Measurements from ENCODE around the gene APRT. TPM values are rescaled to one million over a fixed set of nuclear protein-coding genes. Genes with fewer than 3 reads are reported as not detected.

APRT gene
- total and polyA plus RNA-seq, 9 donors, result 12.7 to 150 (median 74.1) TPM

DNA sequence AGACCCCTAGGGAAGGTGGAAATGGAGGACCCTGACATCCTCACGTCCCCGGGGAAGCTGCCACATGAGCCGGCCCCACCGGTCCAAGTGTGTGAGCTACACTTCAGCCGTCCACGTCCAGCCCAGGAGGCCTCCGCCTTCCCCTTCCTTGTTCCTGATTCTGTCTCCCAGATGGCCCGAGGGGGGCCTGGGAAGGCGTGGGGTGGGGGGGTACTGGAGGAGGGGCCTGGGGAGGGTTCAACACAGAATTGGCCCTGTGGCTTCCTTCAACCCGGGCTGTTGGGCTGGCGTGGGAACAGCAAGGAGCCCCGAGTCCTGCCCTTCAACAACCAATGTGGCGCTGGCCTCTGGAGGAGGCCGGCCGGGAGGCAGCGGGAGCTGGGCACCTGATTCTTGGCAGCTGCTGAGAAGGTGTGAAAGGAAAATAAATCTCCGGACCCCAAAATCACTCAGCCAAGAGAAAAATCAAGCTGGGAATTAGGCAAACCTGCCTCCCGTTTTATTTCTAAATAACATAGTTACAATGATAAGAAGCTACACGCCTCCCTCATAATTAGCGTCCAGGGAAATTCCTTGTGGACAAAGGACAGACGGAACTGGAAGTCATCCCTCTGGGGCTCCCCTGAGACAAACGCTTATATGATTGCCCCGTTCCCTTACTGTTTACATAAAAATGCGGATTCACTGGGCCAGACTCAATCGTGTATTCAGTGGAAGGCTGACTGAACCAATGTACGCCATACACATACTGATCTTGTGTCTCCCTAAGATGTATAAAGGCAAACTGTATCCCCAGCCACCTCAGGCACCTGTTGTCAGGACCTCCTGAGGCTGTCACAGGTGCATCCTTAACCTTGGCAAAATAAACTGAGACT lies 1.8 kb upstream of the APRT start:
- Histone ChIP-seq H3K27ac (peak overlapping the region in 1 of 2 donors; percentile 93), H3K27me3 (no peaks in the 10 kb centered on the region), H3K9me3 (no peaks in the 10 kb centered on the region), H3K36me3 (no peaks in the 10 kb centered on the region), H3K4me1 (ENCODE audit: insufficient read depth) (peaks cover 7% of the 10 kb centered on the region), H3K4me3 (no peak overlapping the region)
- WGBS, 3 donors, result 30 to 44% (median 41%) methylated on average over 24 to 26 of the region's 26 CpGs
- DNase-seq, result no peak
- intact Hi-C loops (cut with DNase I), result loop anchor here in 2 of 4 donors (2.0 to 5.0 kb wide), 3 partner anchors 43 to 75 kb away; partner anchors contain the start of genes GALNS (in 2 of the 2) and TRAPPC2L (in 2 of the 2)
- TF ChIP-seq EP300 (IDR thresholded peaks at IDR 0.05) (no peak), POLR2A (IDR thresholded peaks at IDR 0.05) (no peak)
- TF ChIP-seq, protein P1, sequence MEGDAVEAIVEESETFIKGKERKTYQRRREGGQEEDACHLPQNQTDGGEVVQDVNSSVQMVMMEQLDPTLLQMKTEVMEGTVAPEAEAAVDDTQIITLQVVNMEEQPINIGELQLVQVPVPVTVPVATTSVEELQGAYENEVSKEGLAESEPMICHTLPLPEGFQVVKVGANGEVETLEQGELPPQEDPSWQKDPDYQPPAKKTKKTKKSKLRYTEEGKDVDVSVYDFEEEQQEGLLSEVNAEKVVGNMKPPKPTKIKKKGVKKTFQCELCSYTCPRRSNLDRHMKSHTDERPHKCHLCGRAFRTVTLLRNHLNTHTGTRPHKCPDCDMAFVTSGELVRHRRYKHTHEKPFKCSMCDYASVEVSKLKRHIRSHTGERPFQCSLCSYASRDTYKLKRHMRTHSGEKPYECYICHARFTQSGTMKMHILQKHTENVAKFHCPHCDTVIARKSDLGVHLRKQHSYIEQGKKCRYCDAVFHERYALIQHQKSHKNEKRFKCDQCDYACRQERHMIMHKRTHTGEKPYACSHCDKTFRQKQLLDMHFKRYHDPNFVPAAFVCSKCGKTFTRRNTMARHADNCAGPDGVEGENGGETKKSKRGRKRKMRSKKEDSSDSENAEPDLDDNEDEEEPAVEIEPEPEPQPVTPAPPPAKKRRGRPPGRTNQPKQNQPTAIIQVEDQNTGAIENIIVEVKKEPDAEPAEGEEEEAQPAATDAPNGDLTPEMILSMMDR (IDR thresholded peaks at IDR 0.05), result no peak

DNA sequence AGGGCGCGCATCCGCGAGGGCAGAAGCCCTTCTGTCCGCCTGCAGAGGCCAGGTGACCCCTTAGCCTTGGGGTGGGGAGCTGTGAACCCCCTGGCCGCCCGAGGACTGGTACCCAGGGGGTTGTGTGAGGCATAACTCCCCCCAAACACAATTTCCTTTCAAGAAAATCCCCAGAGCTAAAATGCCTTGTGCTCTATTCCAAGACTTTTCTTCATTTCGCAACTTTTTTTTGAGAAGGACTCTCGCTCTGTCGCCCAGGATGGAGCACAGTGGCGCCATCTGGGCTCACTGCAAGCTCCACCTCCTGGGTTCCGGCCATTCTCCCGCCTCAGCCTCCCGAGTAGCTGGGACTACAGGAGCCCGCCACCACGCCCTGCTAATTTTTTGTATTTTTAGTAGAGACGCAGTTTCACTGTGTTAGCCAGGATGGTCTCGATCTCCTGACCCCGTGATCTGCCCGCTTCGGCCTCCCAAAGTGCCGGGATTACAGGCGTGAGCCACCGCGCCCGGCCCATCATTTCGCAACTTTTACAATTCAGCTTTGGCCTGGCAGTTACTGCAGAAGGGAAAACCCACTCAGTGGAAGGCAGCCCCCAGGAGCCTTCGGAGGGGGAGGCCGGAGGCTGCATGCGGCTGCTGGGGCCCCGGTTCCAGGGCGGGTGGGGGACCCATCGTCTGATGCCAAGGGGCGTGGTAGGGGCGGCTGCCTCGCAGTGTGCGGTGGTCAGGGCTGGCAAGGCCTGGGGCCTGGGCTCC lies 963 bp upstream of the APRT start:
- intact Hi-C loops (cut with DNase I), result loop anchor here in 2 of 4 donors (2.0 to 5.0 kb wide), 3 partner anchors 44 to 74 kb away; partner anchors contain the start of genes GALNS (in 2 of the 2) and TRAPPC2L (in 2 of the 2)
- TF ChIP-seq, protein P1 (IDR thresholded peaks at IDR 0.05), result peak in 1 of 3 donors; percentile 2
- no peak for TF ChIP-seq POLR2A (IDR thresholded peaks at IDR 0.05)
- Histone ChIP-seq H3K27ac (peak overlapping the region; percentile 93 to 95), H3K27me3 (no peaks in the 10 kb centered on the region), H3K4me3 (peak overlapping the region; percentile 65), H3K9me3 (no peaks in the 10 kb centered on the region), H3K4me1 (ENCODE audit: insufficient read depth) (peaks cover 7% of the 10 kb centered on the region), H3K36me3 (no peaks in the 10 kb centered on the region)
- 29 to 40% (median 40%) methylated on average over 26 to 37 of the region's 37 CpGs for WGBS, 3 donors
- DNase-seq, result peak in 4 of 5 donors; percentile 66 to 73 (median 70)

DNA sequence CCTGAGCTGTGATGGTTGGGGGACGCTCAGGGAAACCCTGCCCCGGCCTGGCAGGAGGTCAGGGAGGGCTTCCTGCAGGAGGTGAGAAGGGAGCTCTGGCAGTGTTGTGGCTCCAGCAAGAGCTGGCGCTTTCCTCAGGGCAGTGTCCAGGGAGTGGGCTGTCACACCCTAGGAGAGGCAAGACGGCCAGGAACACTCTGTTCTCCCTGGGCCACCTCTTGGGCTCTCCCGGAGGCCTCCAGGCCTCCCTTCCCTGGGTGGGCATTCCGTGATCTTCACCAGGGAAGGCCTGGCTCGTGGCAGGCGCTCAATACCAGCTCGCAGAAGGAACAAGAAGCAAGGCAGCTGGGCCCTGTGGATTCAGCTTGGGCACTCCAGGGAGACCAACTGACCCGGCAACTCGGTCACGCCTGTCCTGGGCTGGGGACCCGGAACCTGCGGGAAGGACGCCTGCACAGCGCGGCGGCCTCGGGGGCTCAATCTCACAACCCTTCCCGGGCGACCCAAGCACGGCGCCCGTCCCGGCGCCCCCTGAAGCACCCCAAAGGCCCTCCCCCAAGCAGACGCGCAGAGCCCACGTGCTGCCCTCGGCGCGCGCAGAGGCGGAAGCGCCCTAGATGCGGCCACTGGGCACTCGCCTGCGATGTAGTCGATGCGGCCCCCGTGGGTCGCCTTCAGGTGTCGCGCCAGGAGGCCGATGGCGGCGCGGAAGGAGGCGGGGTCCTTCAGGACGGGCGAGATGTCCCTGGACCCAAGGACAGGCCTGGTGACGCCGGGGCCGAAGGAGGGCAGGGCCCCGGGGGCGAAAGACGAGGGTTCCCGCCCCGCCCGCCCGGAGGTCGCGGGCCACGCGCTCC lies 588 bp downstream of the APRT start:
- Histone ChIP-seq H3K4me1 (ENCODE audit: insufficient read depth) (peaks cover 7% of the 10 kb centered on the region), H3K27me3 (no peaks in the 10 kb centered on the region), H3K9me3 (no peaks in the 10 kb centered on the region), H3K4me3 (peak overlapping the region; percentile 65), H3K36me3 (no peaks in the 10 kb centered on the region), H3K27ac (peak overlapping the region; percentile 56 to 93)
- peak; percentile 82 to 91 (median 86) for DNase-seq
- TF ChIP-seq POLR2A (IDR thresholded peaks at IDR 0.05), result peak; percentile 88
- TF ChIP-seq EP300 (IDR thresholded peaks at IDR 0.05), result no peak
- intact Hi-C loops (cut with DNase I), result loop anchor here in 2 of 4 donors (1.0 to 5.0 kb wide), 2 partner anchors 8 to 46 kb away; partner anchors contain the start of genes CDT1 (in 1 of the 2), GALNS (in 1 of the 2) and TRAPPC2L (in 1 of the 2)
- 1% methylated on average over 43 to 65 of the region's 65 CpGs for WGBS, 3 donors

DNA sequence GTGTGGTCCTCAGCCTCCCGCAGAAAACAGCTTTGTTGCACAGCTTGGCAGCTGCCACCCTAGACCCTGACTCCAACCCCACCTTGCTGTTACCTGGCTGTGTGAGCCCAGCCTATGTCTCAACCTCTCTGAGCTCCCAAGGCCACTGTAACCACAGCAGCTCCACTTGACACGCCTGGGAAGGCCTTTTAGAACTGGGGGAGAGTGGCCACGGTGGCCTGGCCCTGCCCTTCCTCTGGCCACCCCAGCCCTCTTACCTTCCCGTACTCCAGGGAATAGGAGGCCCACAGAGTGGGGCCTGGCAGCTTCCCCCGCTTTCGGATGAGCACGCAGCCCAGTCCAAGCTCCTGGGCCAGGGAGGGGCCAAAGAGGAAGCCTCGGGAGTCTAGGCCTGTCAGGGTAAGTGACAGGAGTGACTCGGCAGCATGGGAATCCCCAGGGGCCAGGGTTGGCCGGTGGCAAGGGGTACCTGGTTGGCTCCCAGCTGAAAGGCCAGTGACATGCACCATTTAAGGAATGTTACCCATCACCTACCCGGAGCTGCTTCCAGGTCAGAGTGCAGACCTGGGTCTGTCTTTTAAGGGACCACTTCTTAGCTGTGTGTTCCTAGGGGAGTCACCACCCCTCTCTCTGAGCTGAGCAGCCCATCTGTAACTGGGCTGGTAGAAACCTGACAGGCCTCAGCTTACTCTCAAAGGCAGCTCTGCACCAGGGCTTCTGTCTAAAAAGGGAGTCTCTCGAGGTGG lies 1.4 kb downstream of the APRT start:
- no peaks in the 10 kb centered on the region for H3K36me3 ChIP-seq
- DNase-seq, result no peak
- H3K9me3 ChIP-seq, result no peaks in the 10 kb centered on the region
- peaks cover 7% of the 10 kb centered on the region for H3K4me1 ChIP-seq (ENCODE audit: insufficient read depth)
- H3K4me3 ChIP-seq, result peak overlapping the region; percentile 65
- 17 to 18% (median 17%) methylated on average over 12 of the region's 12 CpGs for WGBS, 3 donors
- H3K27me3 ChIP-seq, result no peaks in the 10 kb centered on the region
- TF ChIP-seq, protein P1 (IDR thresholded peaks at IDR 0.05), result no peak
- no peak for TF ChIP-seq EP300 (IDR thresholded peaks at IDR 0.05)
- no peak for TF ChIP-seq POLR2A (IDR thresholded peaks at IDR 0.05)
- intact Hi-C loops (cut with DNase I), result loop anchor here in 1 of 4 donors (5.0 kb wide), 1 partner anchor 47 kb away; the partner anchor contains the start of genes GALNS and TRAPPC2L
- H3K27ac ChIP-seq, result peak overlapping the region in 1 of 2 donors; percentile 93
